HPDE6-E6E7 (cell line): ENCODE measurements around the gene CHADL.
"Not testable (repeated sequence)": the region's sequence is repeated elsewhere in the genome, so short reads cannot be mapped to it uniquely, and the experiment has no call there.

Experiments
- DNase-seq: peaks from one replicate; pipeline ENCODE4 v3.0.0; 2011; ENCODE audit warnings: missing footprints; ENCODE audit errors: extremely low spot score

The CHADL gene

GRCh38 chr22:41181349-41182241 is 59.1 kb downstream of the CHADL start:
- peak; percentile 58 for DNase-seq

GRCh38 chr22:41180926-41181325 is 59.8 kb downstream of the CHADL start:
- no peak for DNase-seq

GRCh38 chr22:41180362-41180761 is 60.4 kb downstream of the CHADL start:
- not testable (repeated sequence) for DNase-seq
